ENCODE results near the gene RXYLT1. TPM values are rescaled to one million over a fixed set of nuclear protein-coding genes. Genes with fewer than 3 reads are reported as not detected.

RXYLT1 gene
- total RNA-seq, 1 donor from 2014 or later: 20.6 TPM

GRCh38 chr12:63828867-63829266 is 49.2 kb downstream of the RXYLT1 start:
- TF ChIP-seq CTCF (IDR thresholded peaks at IDR 0.05; ENCODE audit: unreplicated experiment): no peak

GRCh38 chr12:63836046-63836445 is 56.3 kb downstream of the RXYLT1 start:
- H3K27ac Mint-ChIP-seq: no peak overlapping the region
- no peak for TF ChIP-seq CTCF (IDR thresholded peaks at IDR 0.05; ENCODE audit: unreplicated experiment)
- no peaks in the 10 kb centered on the region for H3K4me1 Mint-ChIP-seq
- H3K4me3 Mint-ChIP-seq: no peak overlapping the region
- H3K36me3 Mint-ChIP-seq: no peaks in the 10 kb centered on the region
- no peak for DNase-seq (ENCODE audit: low spot score in 2 of 2, unreplicated experiment in 2 of 2)
- H3K9me3 Mint-ChIP-seq: no peaks in the 10 kb centered on the region
- peaks cover 20% of the 10 kb centered on the region for H3K27me3 Mint-ChIP-seq (ENCODE audit: low read depth)

More at GRCh38 chr12:63828867-63829266, 49.2 kb downstream of the RXYLT1 start:
- H3K4me3 Mint-ChIP-seq: no peak overlapping the region
- H3K4me1 Mint-ChIP-seq: no peaks in the 10 kb centered on the region
- DNase-seq (ENCODE audit: low spot score in 2 of 2, unreplicated experiment in 2 of 2): no peak
- H3K27ac Mint-ChIP-seq: no peak overlapping the region
- H3K27me3 Mint-ChIP-seq (ENCODE audit: low read depth): peaks cover 13% of the 10 kb centered on the region
- H3K9me3 Mint-ChIP-seq: peaks cover 16% of the 10 kb centered on the region
- peaks cover 3% of the 10 kb centered on the region for H3K36me3 Mint-ChIP-seq

GRCh38 chr12:63836936-63837335 is 57.2 kb downstream of the RXYLT1 start:
- DNase-seq (ENCODE audit: low spot score in 2 of 2, unreplicated experiment in 2 of 2): no peak
- Mint-ChIP-seq H3K9me3 (no peaks in the 10 kb centered on the region), H3K27ac (no peak overlapping the region), H3K27me3 (ENCODE audit: low read depth) (peaks cover 18% of the 10 kb centered on the region), H3K4me3 (no peak overlapping the region), H3K36me3 (no peaks in the 10 kb centered on the region), H3K4me1 (no peaks in the 10 kb centered on the region)
- no peak for TF ChIP-seq CTCF (IDR thresholded peaks at IDR 0.05; ENCODE audit: unreplicated experiment)

- Mint-ChIP-seq H3K36me3 (no peaks in the 10 kb centered on the region), H3K27ac (no peak overlapping the region), H3K4me1 (peaks cover 2% of the 10 kb centered on the region), H3K27me3 (ENCODE audit: low read depth) (peaks cover 13% of the 10 kb centered on the region), H3K9me3 (no peaks in the 10 kb centered on the region), H3K4me3 (no peak overlapping the region)
- TF ChIP-seq CTCF (IDR thresholded peaks at IDR 0.05; ENCODE audit: unreplicated experiment): no peak
- no peak for DNase-seq (ENCODE audit: low spot score in 2 of 2, unreplicated experiment in 2 of 2)
These were observed 58.7 kb downstream of the RXYLT1 start for GRCh38 chr12:63838411-63838810.

GRCh38 chr12:63841011-63841410 is 61.3 kb downstream of the RXYLT1 start:
- H3K4me1 Mint-ChIP-seq: peaks cover 13% of the 10 kb centered on the region

More at GRCh38 chr12:63841011-63841410, 61.3 kb downstream of the RXYLT1 start:
- H3K9me3 Mint-ChIP-seq: no peaks in the 10 kb centered on the region
- TF ChIP-seq CTCF (IDR thresholded peaks at IDR 0.05; ENCODE audit: unreplicated experiment): no peak
- peaks cover 11% of the 10 kb centered on the region for H3K27me3 Mint-ChIP-seq (ENCODE audit: low read depth)
- no peak overlapping the region for H3K4me3 Mint-ChIP-seq
- H3K36me3 Mint-ChIP-seq: no peaks in the 10 kb centered on the region
- no peak overlapping the region for H3K27ac Mint-ChIP-seq
- DNase-seq (ENCODE audit: low spot score in 2 of 2, unreplicated experiment in 2 of 2): no peak

Data from mesothelial cell of epicardium (in vitro differentiated cells).